ENCODE results near the gene PIK3R5. TPM values are rescaled to one million over a fixed set of nuclear protein-coding genes. Genes with fewer than 3 reads are reported as not detected.

Gene PIK3R5
- total RNA-seq, 1 experiment from 2014 or later = not detected

DNA sequence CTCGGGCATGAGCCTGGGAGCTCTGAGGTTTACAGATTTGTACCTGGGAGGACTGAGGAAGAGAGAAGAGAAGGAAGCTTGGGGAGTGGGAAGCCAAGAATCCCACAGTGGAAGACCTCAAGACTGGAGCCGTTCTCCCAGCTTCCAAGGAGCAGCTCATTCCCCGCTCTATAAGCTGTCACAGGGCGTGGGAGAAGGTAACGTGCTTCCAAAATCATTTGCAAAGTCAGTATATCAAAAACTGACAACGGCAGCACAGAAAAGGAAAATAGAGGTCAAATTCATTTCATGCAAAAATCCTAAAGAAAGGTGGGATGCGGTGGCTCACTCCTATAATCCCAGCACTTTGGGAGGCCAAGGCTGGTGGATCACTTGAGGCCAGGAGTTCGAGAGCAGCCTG lies 7.8 kb downstream of the PIK3R5 start:
- ChIA-PET POLR2A (no interaction called here), CTCF (no interaction called here)
- Mint-ChIP-seq H3K27me3 (ENCODE audit: insufficient read depth, unreplicated experiment) (peaks cover 21% of the 10 kb centered on the region), H3K9me3 (ENCODE audit: unreplicated experiment) (no peaks in the 10 kb centered on the region), H3K36me3 (ENCODE audit: insufficient read depth, unreplicated experiment) (no peaks in the 10 kb centered on the region), H3K4me1 (ENCODE audit: low read depth, unreplicated experiment) (no peaks in the 10 kb centered on the region), H3K27ac (ENCODE audit: unreplicated experiment) (no peak overlapping the region), H3K4me3 (ENCODE audit: unreplicated experiment) (no peak overlapping the region)
- no TSS peak for BruUV-seq (replicated peaks)
- Histone ChIP-seq H3K27me3 (replicated peaks; ENCODE audit: control insufficient read depth, insufficient read depth, low read length) (no peaks in the 10 kb centered on the region), H3K4me3 (ENCODE audit: low read depth, low read length) (no peak overlapping the region), H3K4me1 (no peaks in the 10 kb centered on the region), H3K9me3 (no peaks in the 10 kb centered on the region), H3K36me3 (ENCODE audit: control insufficient read depth, insufficient read depth, low read length) (no peaks in the 10 kb centered on the region)
- no peak for DNase-seq
- intact Hi-C loops (cut with micrococcal nuclease; ENCODE audit: unreplicated experiment) = no loop called here
- TF ChIP-seq, protein P1, sequence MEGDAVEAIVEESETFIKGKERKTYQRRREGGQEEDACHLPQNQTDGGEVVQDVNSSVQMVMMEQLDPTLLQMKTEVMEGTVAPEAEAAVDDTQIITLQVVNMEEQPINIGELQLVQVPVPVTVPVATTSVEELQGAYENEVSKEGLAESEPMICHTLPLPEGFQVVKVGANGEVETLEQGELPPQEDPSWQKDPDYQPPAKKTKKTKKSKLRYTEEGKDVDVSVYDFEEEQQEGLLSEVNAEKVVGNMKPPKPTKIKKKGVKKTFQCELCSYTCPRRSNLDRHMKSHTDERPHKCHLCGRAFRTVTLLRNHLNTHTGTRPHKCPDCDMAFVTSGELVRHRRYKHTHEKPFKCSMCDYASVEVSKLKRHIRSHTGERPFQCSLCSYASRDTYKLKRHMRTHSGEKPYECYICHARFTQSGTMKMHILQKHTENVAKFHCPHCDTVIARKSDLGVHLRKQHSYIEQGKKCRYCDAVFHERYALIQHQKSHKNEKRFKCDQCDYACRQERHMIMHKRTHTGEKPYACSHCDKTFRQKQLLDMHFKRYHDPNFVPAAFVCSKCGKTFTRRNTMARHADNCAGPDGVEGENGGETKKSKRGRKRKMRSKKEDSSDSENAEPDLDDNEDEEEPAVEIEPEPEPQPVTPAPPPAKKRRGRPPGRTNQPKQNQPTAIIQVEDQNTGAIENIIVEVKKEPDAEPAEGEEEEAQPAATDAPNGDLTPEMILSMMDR (IDR thresholded peaks at IDR 0.05; ENCODE audit: insufficient read depth in 1 of 2, low read depth in 1 of 2, low read length in 1 of 2, severe bottlenecking in 1 of 2, unreplicated experiment in 1 of 2) = no peak

DNA sequence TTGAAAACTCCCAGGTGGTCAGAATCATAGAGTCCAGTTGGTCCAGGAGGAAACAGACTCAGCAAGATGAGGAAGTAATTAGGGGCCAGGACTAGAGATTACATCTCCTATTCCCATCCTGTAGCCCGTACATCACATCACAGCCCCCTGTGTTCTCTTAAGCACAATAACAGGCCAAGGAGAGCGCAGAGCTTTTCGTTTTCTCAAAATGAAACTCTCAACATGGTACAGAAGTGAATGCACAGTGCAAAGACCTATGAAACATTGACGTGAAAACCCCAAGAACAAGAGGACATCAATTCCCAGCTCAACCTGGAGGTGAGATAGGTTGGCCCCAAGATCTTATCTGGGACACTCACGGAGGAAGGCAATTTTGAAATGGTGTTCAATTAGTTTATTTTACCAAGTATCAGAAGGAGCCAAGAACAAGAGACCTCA lies 9.0 kb downstream of the PIK3R5 start:
- no peaks in the 10 kb centered on the region for H3K4me1 ChIP-seq
- no peak overlapping the region for H3K27ac Mint-ChIP-seq (ENCODE audit: unreplicated experiment)

GRCh38 chr17:8955021-8955959 lies 10.2 kb downstream of the PIK3R5 start:
- Histone ChIP-seq H3K36me3 (ENCODE audit: control insufficient read depth, insufficient read depth, low read length) (no peaks in the 10 kb centered on the region), H3K4me1 (no peaks in the 10 kb centered on the region), H3K27me3 (replicated peaks; ENCODE audit: control insufficient read depth, insufficient read depth, low read length) (no peaks in the 10 kb centered on the region), H3K9me3 (no peaks in the 10 kb centered on the region), H3K4me3 (ENCODE audit: low read depth, low read length) (no peak overlapping the region)
- no peaks in the 10 kb centered on the region for H3K9me3 Mint-ChIP-seq (ENCODE audit: unreplicated experiment)
- no peak for DNase-seq
- H3K27me3 Mint-ChIP-seq (ENCODE audit: insufficient read depth, unreplicated experiment) = peaks cover 16% of the 10 kb centered on the region
- H3K4me3 Mint-ChIP-seq (ENCODE audit: unreplicated experiment) = no peak overlapping the region
- ChIA-PET CTCF (no interaction called here), POLR2A (no interaction called here)
- no peaks in the 10 kb centered on the region for H3K36me3 Mint-ChIP-seq (ENCODE audit: insufficient read depth, unreplicated experiment)
- no peaks in the 10 kb centered on the region for H3K4me1 Mint-ChIP-seq (ENCODE audit: low read depth, unreplicated experiment)
- no peak overlapping the region for H3K27ac Mint-ChIP-seq (ENCODE audit: unreplicated experiment)
- intact Hi-C loops (cut with micrococcal nuclease; ENCODE audit: unreplicated experiment) = no loop called here
- TF ChIP-seq, protein P1 (IDR thresholded peaks at IDR 0.05; ENCODE audit: insufficient read depth in 1 of 2, low read depth in 1 of 2, low read length in 1 of 2, severe bottlenecking in 1 of 2, unreplicated experiment in 1 of 2) = no peak
- BruUV-seq (replicated peaks) = no TSS peak

More for the DNA sequence above, 9.0 kb downstream of the PIK3R5 start:
- H3K27me3 Mint-ChIP-seq (ENCODE audit: insufficient read depth, unreplicated experiment) = peaks cover 17% of the 10 kb centered on the region
- no peaks in the 10 kb centered on the region for H3K27me3 ChIP-seq (replicated peaks; ENCODE audit: control insufficient read depth, insufficient read depth, low read length)
- POLR2A ChIA-PET = no interaction called here
- BruUV-seq (replicated peaks) = no TSS peak
- no peaks in the 10 kb centered on the region for H3K36me3 Mint-ChIP-seq (ENCODE audit: insufficient read depth, unreplicated experiment)
- intact Hi-C loops (cut with micrococcal nuclease; ENCODE audit: unreplicated experiment) = no loop called here
- H3K9me3 Mint-ChIP-seq (ENCODE audit: unreplicated experiment) = no peaks in the 10 kb centered on the region
- TF ChIP-seq, protein P1 (IDR thresholded peaks at IDR 0.05; ENCODE audit: insufficient read depth in 1 of 2, low read depth in 1 of 2, low read length in 1 of 2, severe bottlenecking in 1 of 2, unreplicated experiment in 1 of 2) = no peak
- no peak overlapping the region for H3K4me3 ChIP-seq (ENCODE audit: low read depth, low read length)
- no peaks in the 10 kb centered on the region for H3K9me3 ChIP-seq
- no peaks in the 10 kb centered on the region for H3K4me1 Mint-ChIP-seq (ENCODE audit: low read depth, unreplicated experiment)
- CTCF ChIA-PET = no interaction called here
- DNase-seq = no peak
- no peaks in the 10 kb centered on the region for H3K36me3 ChIP-seq (ENCODE audit: control insufficient read depth, insufficient read depth, low read length)
- no peak overlapping the region for H3K4me3 Mint-ChIP-seq (ENCODE audit: unreplicated experiment)
